ENCODE measurements around the gene EP400. TPM values are rescaled to one million over a fixed set of nuclear protein-coding genes. Genes with fewer than 3 reads are reported as not detected.
A peak's percentile ranks its signal among the peaks of the same experiment; 100 is the strongest.

The EP400 gene
- total and polyA plus RNA-seq, 2 of the 13 experiments (the other 11 are each of a cell fraction or from before 2014, with no cell fraction given) = 4.9 to 5.0 TPM

- TF ChIP-seq ZFP82 (CRISPR knock-in tag; IDR thresholded peaks at IDR 0.05; ENCODE audit: borderline replicate concordance) (0 out of 2 replicates have a peak, but pooled peaks have one; percentile 15), ZNF260 (CRISPR knock-in tag; IDR thresholded peaks at IDR 0.05; ENCODE audit: borderline replicate concordance, low read depth) (no peak), NCOR1 (IDR thresholded peaks at IDR 0.05; ENCODE audit: borderline replicate concordance, low read length) (0 out of 2 replicates have a peak, but pooled peaks have one; percentile 24), ZNF674 (CRISPR knock-in tag; IDR thresholded peaks at IDR 0.05; ENCODE audit: low read depth) (no peak), ZBTB37 (CRISPR knock-in tag; IDR thresholded peaks at IDR 0.05) (no peak), ZNF280B (CRISPR knock-in tag; IDR thresholded peaks at IDR 0.05; ENCODE audit: borderline replicate concordance) (no peak), FOXJ3 (CRISPR knock-in tag; IDR thresholded peaks at IDR 0.05; ENCODE audit: borderline replicate concordance) (no peak), ZNF430 (CRISPR knock-in tag; IDR thresholded peaks at IDR 0.05) (no peak), ZBTB7A (CRISPR knock-in tag; IDR thresholded peaks at IDR 0.05) (peak; percentile 93), CAMTA2 (CRISPR knock-in tag; IDR thresholded peaks at IDR 0.05; ENCODE audit: borderline replicate concordance) (0 out of 2 replicates have a peak, but pooled peaks have one; percentile 70), ZHX2 (IDR thresholded peaks at IDR 0.05; ENCODE audit: low read depth) (no peak; the same call in 1 of the 2 replicates), ZHX2 (CRISPR knock-in tag; IDR thresholded peaks at IDR 0.05; ENCODE audit: borderline replicate concordance) (no peak), EP300 (IDR thresholded peaks at IDR 0.05; ENCODE audit: low read depth in 2 of 2, low read length in 2 of 2) (no peak), EP300 (CRISPR knock-in tag; IDR thresholded peaks at IDR 0.05; ENCODE audit: borderline replicate concordance) (no peak; the same call in 1 of the 2 replicates)
These were observed 20.8 kb upstream of the EP400 start, which contains the start of gene PUS1 (continued) for GRCh38 chr12:131928711-131929580.
